ENCODE measurements around the gene ZNF583. TPM values are rescaled to one million over a fixed set of nuclear protein-coding genes. Genes with fewer than 3 reads are reported as not detected.

ZNF583 gene
- total RNA-seq, 1 donor from 2014 or later: 0.75 TPM

GRCh38 chr19:56403261-56403660 lies 871 bp upstream of the ZNF583 start:
- no peak for DNase-seq (ENCODE audit: low read depth)
- no peak for TF ChIP-seq CTCF (conservative IDR thresholded peaks at IDR 0.05; ENCODE audit: low read depth, low read length)
- H3K4me3 ChIP-seq (ENCODE audit: low read depth, low read length): peak overlapping the region; percentile 70

GRCh38 chr19:56404705-56405056 lies 549 bp downstream of the ZNF583 start:
- DNase-seq (ENCODE audit: low read depth): no peak
- H3K4me3 ChIP-seq (ENCODE audit: low read depth, low read length): peak overlapping the region; percentile 70
- TF ChIP-seq CTCF (conservative IDR thresholded peaks at IDR 0.05; ENCODE audit: low read depth, low read length): no peak

GRCh38 chr19:56405062-56405461 lies 930 bp downstream of the ZNF583 start:
- peak overlapping the region; percentile 70 for H3K4me3 ChIP-seq (ENCODE audit: low read depth, low read length)
- no peak for DNase-seq (ENCODE audit: low read depth)
- no peak for TF ChIP-seq CTCF (conservative IDR thresholded peaks at IDR 0.05; ENCODE audit: low read depth, low read length)

- no peak overlapping the region for H3K4me3 ChIP-seq (ENCODE audit: low read depth, low read length)
- DNase-seq (ENCODE audit: low read depth): no peak
- TF ChIP-seq CTCF (conservative IDR thresholded peaks at IDR 0.05; ENCODE audit: low read depth, low read length): no peak
Observed at GRCh38 chr19:56423276-56423984, 19.3 kb downstream of the ZNF583 start.

GRCh38 chr19:56423985-56424353 lies 19.8 kb downstream of the ZNF583 start:
- no peak for TF ChIP-seq CTCF (conservative IDR thresholded peaks at IDR 0.05; ENCODE audit: low read depth, low read length)
- no peak for DNase-seq (ENCODE audit: low read depth)
- no peak overlapping the region for H3K4me3 ChIP-seq (ENCODE audit: low read depth, low read length)

- no peak for DNase-seq (ENCODE audit: low read depth)
- no peak for TF ChIP-seq CTCF (conservative IDR thresholded peaks at IDR 0.05; ENCODE audit: low read depth, low read length)
- no peak overlapping the region for H3K4me3 ChIP-seq (ENCODE audit: low read depth, low read length)
Observed at GRCh38 chr19:56441206-56441792, 37.2 kb downstream of the ZNF583 start.

GRCh38 chr19:56474308-56474707 lies 70.2 kb downstream of the ZNF583 start:
- DNase-seq (ENCODE audit: low read depth): no peak
- TF ChIP-seq CTCF (conservative IDR thresholded peaks at IDR 0.05; ENCODE audit: low read depth, low read length): no peak
- H3K4me3 ChIP-seq (ENCODE audit: low read depth, low read length): no peak overlapping the region
